ENCODE data around the gene TRIO.

The TRIO gene

GRCh38 chr5:14243766-14244165, 100.6 kb downstream of the TRIO start:
- no peak for DNase-seq (ENCODE audit: low spot score)
- FAIRE-seq: no peak

GRCh38 chr5:14244721-14245120, 101.6 kb downstream of the TRIO start:
- DNase-seq (ENCODE audit: low spot score) (no peak), FAIRE-seq (no peak)

GRCh38 chr5:14245132-14245925, 102.2 kb downstream of the TRIO start:
- FAIRE-seq: no peak
- DNase-seq (ENCODE audit: low spot score): no peak

- no peak for FAIRE-seq
- DNase-seq (ENCODE audit: low spot score): no peak
These were observed 103.4 kb downstream of the TRIO start for GRCh38 chr5:14246350-14247053.

- DNase-seq (ENCODE audit: low spot score) (no peak), FAIRE-seq (no peak)
These were observed 103.9 kb downstream of the TRIO start for GRCh38 chr5:14247054-14247386.

GRCh38 chr5:14249258-14250082, 106.3 kb downstream of the TRIO start:
- FAIRE-seq (no peak), DNase-seq (ENCODE audit: low spot score) (no peak)

GRCh38 chr5:14250084-14250695, 107.0 kb downstream of the TRIO start:
- no peak for DNase-seq (ENCODE audit: low spot score)
- FAIRE-seq: no peak

GRCh38 chr5:14250748-14251701, 107.9 kb downstream of the TRIO start:
- DNase-seq (ENCODE audit: low spot score) (no peak), FAIRE-seq (no peak)

GRCh38 chr5:14251733-14252132, 108.6 kb downstream of the TRIO start:
- DNase-seq (ENCODE audit: low spot score): no peak
- no peak for FAIRE-seq

GRCh38 chr5:14252793-14253192, 109.7 kb downstream of the TRIO start:
- FAIRE-seq: no peak
- no peak for DNase-seq (ENCODE audit: low spot score)

GRCh38 chr5:14254686-14255085, 111.5 kb downstream of the TRIO start:
- no peak for DNase-seq (ENCODE audit: low spot score)
- no peak for FAIRE-seq

GRCh38 chr5:14256026-14256690, 113.0 kb downstream of the TRIO start:
- FAIRE-seq: no peak
- DNase-seq (ENCODE audit: low spot score): no peak

- FAIRE-seq (no peak), DNase-seq (ENCODE audit: low spot score) (no peak)
These were observed 113.7 kb downstream of the TRIO start for GRCh38 chr5:14256756-14257393.

- DNase-seq (ENCODE audit: low spot score) (no peak), FAIRE-seq (no peak)
These were observed 114.9 kb downstream of the TRIO start for GRCh38 chr5:14257995-14258403.

- FAIRE-seq: peak; percentile 13
- no peak for DNase-seq (ENCODE audit: low spot score)
These were observed 115.7 kb downstream of the TRIO start for GRCh38 chr5:14258840-14259239.

- no peak for FAIRE-seq
- no peak for DNase-seq (ENCODE audit: low spot score)
These were observed 117.5 kb downstream of the TRIO start for GRCh38 chr5:14260637-14261036.

- no peak for FAIRE-seq
- no peak for DNase-seq (ENCODE audit: low spot score)
These were observed 118.1 kb downstream of the TRIO start for GRCh38 chr5:14261235-14261634.

- FAIRE-seq: no peak
- DNase-seq (ENCODE audit: low spot score): no peak
These were observed 118.9 kb downstream of the TRIO start for GRCh38 chr5:14261856-14262611.

GRCh38 chr5:14263113-14263512, 120.0 kb downstream of the TRIO start:
- DNase-seq (ENCODE audit: low spot score) (no peak), FAIRE-seq (no peak)
